PC-3 (cell line): ENCODE results near the gene MISP. TPM values are rescaled to one million over a fixed set of nuclear protein-coding genes. Genes with fewer than 3 reads are reported as not detected.

ENCODE experiments used
- ATAC-seq: fragments of 200-7000 bp; cut with Tn5 transposase; 2 replicates; pipeline ENCODE4 v1.9.1; 2020; ENCODE audit warnings: mild to moderate bottlenecking, moderate library complexity
- BruUV-seq: library from RNA; stranded (reverse); fragments of 400-500 nt; replicated peaks from 2 replicates; lab custom pipeline; 2021; lab: Mats Ljungman, UMichigan
- CTCF ChIA-PET: fragments of 300-600 bp; sonication (Branson Sonifier 250); formaldehyde crosslinking; loops from one replicate; lab custom pipeline; 2022; ENCODE audit warnings: antibody characterized with exemption; lab: Charles Lee
- POLR2A ChIA-PET: fragments of 300-600 bp; sonication (Branson Sonifier 250); formaldehyde crosslinking; loops from one replicate; lab custom pipeline; 2022; ENCODE audit warnings: antibody characterized with exemption; ENCODE audit not compliant: unreplicated experiment; lab: Charles Lee
- DNase-seq: peaks from one replicate; pipeline ENCODE4 v3.0.0-alpha.2; 2015
- H2AFZ ChIP-seq: fragments of 300-600 bp; sonication (generic); 2 replicates; pipeline ENCODE4 v1.6.0; 2016; ENCODE audit warnings: antibody characterized with exemption, low read length
- H3F3A ChIP-seq: fragments of 300-600 bp; sonication (generic); one replicate; pipeline ENCODE4 v1.6.0; 2017; ENCODE audit warnings: antibody characterized with exemption, low read length, control low read depth, mild to moderate bottlenecking; ENCODE audit not compliant: unreplicated experiment
- H3K27ac ChIP-seq: fragments of 300-600 bp; sonication (generic); 2 replicates; pipeline ENCODE4 v1.5.1; 2016; ENCODE audit warnings: mild to moderate bottlenecking, low read length
- H3K27me3 ChIP-seq: fragments of 300-600 bp; sonication (generic); 2 replicates; pipeline ENCODE4 v1.6.1; 2016; ENCODE audit warnings: low read length, mixed read lengths
- H3K36me3 ChIP-seq: fragments of 300-600 bp; sonication (generic); 2 replicates; pipeline ENCODE4 v1.6.1; 2016; ENCODE audit warnings: low read depth, mixed run types, low read length, mixed read lengths
- H3K4me1 ChIP-seq: fragments of 300-600 bp; sonication (generic); 2 replicates; pipeline ENCODE4 v1.5.1; 2016; ENCODE audit warnings: low read length; ENCODE audit not compliant: insufficient read depth
- H3K4me2 ChIP-seq: fragments of 300-600 bp; sonication (generic); 2 replicates; pipeline ENCODE4 v1.6.0; 2016; ENCODE audit warnings: low read length
- H3K4me3 ChIP-seq: fragments of 300-600 bp; sonication (generic); 2 replicates; pipeline ENCODE4 v1.5.1; 2016; ENCODE audit warnings: mild to moderate bottlenecking, low read length, mixed read lengths
- H3K79me2 ChIP-seq: fragments of 300-600 bp; sonication (generic); 2 replicates; pipeline ENCODE4 v1.6.1; 2017; ENCODE audit warnings: low read length, mixed read lengths
- H3K9ac ChIP-seq: fragments of 300-600 bp; sonication (generic); 2 replicates; pipeline ENCODE4 v1.6.0; 2016; ENCODE audit warnings: mild to moderate bottlenecking, low read length
- H3K9me2 ChIP-seq: fragments of 300-600 bp; sonication (generic); replicated peaks from 2 replicates; pipeline ENCODE4 v1.6.1; 2016; ENCODE audit warnings: mixed run types, low read length, mixed read lengths
- H3K9me3 ChIP-seq: fragments of 300-600 bp; sonication (generic); 2 replicates; pipeline ENCODE4 v1.6.1; 2016; ENCODE audit warnings: low read length, mixed read lengths
- H4K20me1 ChIP-seq: fragments of 300-600 bp; sonication (generic); 2 replicates; pipeline ENCODE4 v1.6.1; 2016; ENCODE audit warnings: low read length, mixed read lengths
- EZH2 ChIP-seq: fragments of 300-600 bp; sonication (generic); IDR thresholded peaks from one replicate; pipeline ENCODE4 v1.6.1; 2017; ENCODE audit warnings: antibody characterized with exemption, mild to moderate bottlenecking, low read length; ENCODE audit not compliant: unreplicated experiment
- EZH2phosphoT487 ChIP-seq: fragments of 300-600 bp; sonication (generic); IDR thresholded peaks from 2 replicates; pipeline ENCODE4 v1.6.1; 2018; ENCODE audit warnings: mild to moderate bottlenecking, antibody characterized with exemption, low read length, borderline replicate concordance
- intact Hi-C: fragments of 100-400 bp; cut with micrococcal nuclease; formaldehyde crosslinking; loops from 2 replicates; pipeline ENCODE4 v1.9.0; 2023
- total RNA-seq: library from RNA; depleted of rRNA; stranded (reverse); fragments of >200 nt; gene quantifications from 2 replicates; pipeline ENCODE4 v1.2.3, GENCODE V29; 2014
- TF ChIP-seq, protein P1 (sequence below): fragments of 300-600 bp; sonication (generic); conservative IDR thresholded peaks from 2 replicates; pipeline ENCODE4 v1.5.1; 2017; ENCODE audit warnings: antibody characterized with exemption, low read depth, mild to moderate bottlenecking, low read length

Gene MISP
- total RNA-seq, 1 experiment from 2014 or later, result 115 TPM

DNA sequence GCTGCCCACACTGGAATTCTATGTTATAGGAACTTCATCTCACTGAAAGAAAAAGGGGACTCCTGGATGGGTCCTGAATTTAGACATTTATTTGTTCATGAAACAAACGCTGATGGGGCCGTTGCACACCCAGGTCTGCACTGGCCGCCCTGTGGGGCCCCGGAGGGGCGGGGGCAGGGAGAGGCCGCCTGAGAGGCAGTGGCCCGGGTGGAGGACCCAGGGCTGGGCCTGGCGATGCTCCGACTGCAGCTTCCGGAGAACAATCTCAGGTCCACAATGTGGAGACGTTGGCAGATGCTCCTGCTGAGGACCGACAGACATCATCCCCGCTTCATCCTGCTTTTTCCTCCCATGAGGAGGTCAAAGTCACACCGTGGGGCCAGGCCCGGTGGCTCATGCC lies 30.0 kb downstream of the MISP start:
- Histone ChIP-seq H3K4me2 (no peak overlapping the region; the same call in 1 of the 2 replicates), H3K9me3 (no peaks in the 10 kb centered on the region), H3K4me1 (peaks cover 12% of the 10 kb centered on the region; the same call in 1 of the 2 replicates), H2AFZ (no peak overlapping the region), H3K79me2 (peaks cover 48% of the 10 kb centered on the region), H3K36me3 (no peaks in the 10 kb centered on the region), H3K9me2 (no peaks in the 10 kb centered on the region), H3F3A (no peaks in the 10 kb centered on the region), H3K4me3 (no peak overlapping the region), H4K20me1 (no peaks in the 10 kb centered on the region), H3K9ac (no peak overlapping the region), H3K27ac (no peak overlapping the region), H3K27me3 (no peaks in the 10 kb centered on the region)
- CTCF ChIA-PET, result no interaction called here
- POLR2A ChIA-PET, result no interaction called here
- no peak for ATAC-seq
- TF ChIP-seq EZH2phosphoT487 (no peak), EZH2 (no peak)
- TF ChIP-seq, protein P1, sequence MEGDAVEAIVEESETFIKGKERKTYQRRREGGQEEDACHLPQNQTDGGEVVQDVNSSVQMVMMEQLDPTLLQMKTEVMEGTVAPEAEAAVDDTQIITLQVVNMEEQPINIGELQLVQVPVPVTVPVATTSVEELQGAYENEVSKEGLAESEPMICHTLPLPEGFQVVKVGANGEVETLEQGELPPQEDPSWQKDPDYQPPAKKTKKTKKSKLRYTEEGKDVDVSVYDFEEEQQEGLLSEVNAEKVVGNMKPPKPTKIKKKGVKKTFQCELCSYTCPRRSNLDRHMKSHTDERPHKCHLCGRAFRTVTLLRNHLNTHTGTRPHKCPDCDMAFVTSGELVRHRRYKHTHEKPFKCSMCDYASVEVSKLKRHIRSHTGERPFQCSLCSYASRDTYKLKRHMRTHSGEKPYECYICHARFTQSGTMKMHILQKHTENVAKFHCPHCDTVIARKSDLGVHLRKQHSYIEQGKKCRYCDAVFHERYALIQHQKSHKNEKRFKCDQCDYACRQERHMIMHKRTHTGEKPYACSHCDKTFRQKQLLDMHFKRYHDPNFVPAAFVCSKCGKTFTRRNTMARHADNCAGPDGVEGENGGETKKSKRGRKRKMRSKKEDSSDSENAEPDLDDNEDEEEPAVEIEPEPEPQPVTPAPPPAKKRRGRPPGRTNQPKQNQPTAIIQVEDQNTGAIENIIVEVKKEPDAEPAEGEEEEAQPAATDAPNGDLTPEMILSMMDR, result no peak
- no TSS peak for BruUV-seq
- no peak for DNase-seq
- intact Hi-C loops, result no loop called here

DNA sequence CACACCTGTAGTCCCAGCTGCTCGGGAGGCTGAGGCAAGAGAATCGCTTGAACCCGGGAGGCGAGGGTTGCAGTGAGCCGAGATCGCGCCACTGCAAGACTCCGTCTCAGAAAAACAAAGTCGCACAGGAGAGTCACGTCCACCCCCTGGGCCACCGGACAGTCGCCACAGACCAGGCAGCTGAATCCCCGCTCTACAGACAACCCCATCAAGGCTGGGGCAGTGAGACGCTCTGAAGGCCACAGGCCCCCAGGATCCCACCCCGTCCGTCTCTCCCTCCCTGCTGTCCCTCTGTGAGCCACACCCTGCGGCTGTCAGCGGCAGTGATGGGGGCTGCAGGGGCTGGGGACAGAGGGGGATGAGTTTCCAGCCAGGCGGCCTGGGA lies 30.9 kb downstream of the MISP start:
- no peak for TF ChIP-seq EZH2phosphoT487
- TF ChIP-seq, protein P1, result no peak
- TF ChIP-seq EZH2, result no peak
- Histone ChIP-seq H3K27me3 (no peaks in the 10 kb centered on the region), H3K9me2 (no peaks in the 10 kb centered on the region), H3K4me2 (peak overlapping the region; percentile 93), H3K9me3 (no peaks in the 10 kb centered on the region), H3K4me3 (peak overlapping the region; percentile 75), H3K79me2 (peaks cover 52% of the 10 kb centered on the region), H3F3A (no peaks in the 10 kb centered on the region), H3K4me1 (peaks cover 12% of the 10 kb centered on the region; the same call in 1 of the 2 replicates), H3K9ac (peak overlapping the region; percentile 77), H3K27ac (peak overlapping the region; percentile 86), H3K36me3 (no peaks in the 10 kb centered on the region), H2AFZ (peak overlapping the region; percentile 67), H4K20me1 (no peaks in the 10 kb centered on the region)
- BruUV-seq, result no TSS peak
- CTCF ChIA-PET, result no interaction called here
- intact Hi-C loops, result loop anchor here (2.0 kb wide), 1 partner anchor 15 kb away; the partner anchor contains the start of gene PTBP1
- DNase-seq (no peak), ATAC-seq (no peak)
- POLR2A ChIA-PET, result no interaction called here

DNA sequence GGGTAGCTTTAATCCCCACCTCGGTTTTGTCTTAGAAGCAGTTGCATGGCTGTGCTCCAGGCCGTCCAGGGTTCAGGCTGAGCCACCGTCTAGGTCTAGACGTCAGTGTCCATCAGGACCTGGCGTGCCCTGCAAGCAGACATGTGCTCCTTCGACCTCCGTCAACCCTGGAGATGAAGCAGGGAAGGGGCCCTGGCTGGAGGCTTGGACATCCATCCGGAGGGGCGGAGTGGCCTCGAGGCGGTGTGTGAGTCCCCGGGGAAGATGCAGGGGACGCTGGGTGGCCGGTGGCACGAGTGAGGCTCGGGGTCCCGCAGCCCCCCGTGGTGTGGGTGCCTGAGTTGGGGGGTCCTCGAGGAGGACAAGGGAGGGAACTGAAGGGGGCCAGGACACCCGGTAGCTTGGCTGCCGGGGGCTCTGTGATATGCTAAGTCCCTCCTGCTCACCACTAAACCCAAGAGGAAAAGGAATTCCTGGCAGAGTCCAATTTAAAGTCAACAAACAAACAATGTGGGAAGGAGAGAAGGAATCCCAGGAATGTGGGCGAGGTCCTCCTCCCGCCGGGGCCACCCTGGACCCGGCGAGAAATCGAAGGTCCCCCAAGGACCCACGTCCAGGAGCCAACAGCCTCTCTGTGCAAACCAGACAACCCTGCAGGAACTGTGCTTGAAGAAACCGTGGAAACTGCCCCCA lies 31.4 kb downstream of the MISP start:
- TSS peak; percentile 83 for BruUV-seq
- no peaks in the 10 kb centered on the region for H3K27me3 ChIP-seq
- peaks cover 12% of the 10 kb centered on the region; the same call in 1 of the 2 replicates for H3K4me1 ChIP-seq
- ChIA-PET POLR2A (no interaction called here), CTCF (no interaction called here)
- H2AFZ ChIP-seq, result peak overlapping the region; percentile 67
- no peak for TF ChIP-seq EZH2phosphoT487
- TF ChIP-seq EZH2, result no peak
- TF ChIP-seq, protein P1, result no peak
- H3K27ac ChIP-seq, result peak overlapping the region; percentile 86
- intact Hi-C loops, result loop anchor here (2.0 kb wide), 1 partner anchor 14 kb away; the partner anchor contains the start of gene PTBP1
- H3K9me2 ChIP-seq, result no peaks in the 10 kb centered on the region
- H3K4me2 ChIP-seq, result peak overlapping the region; percentile 93
- peak overlapping the region; percentile 77 for H3K9ac ChIP-seq
- H3K9me3 ChIP-seq, result no peaks in the 10 kb centered on the region
- no peaks in the 10 kb centered on the region for H4K20me1 ChIP-seq
- peak overlapping the region; percentile 75 for H3K4me3 ChIP-seq
- H3K79me2 ChIP-seq, result peaks cover 52% of the 10 kb centered on the region
- H3F3A ChIP-seq, result no peaks in the 10 kb centered on the region
- ATAC-seq, result peak; percentile 80
- H3K36me3 ChIP-seq, result no peaks in the 10 kb centered on the region
- DNase-seq, result peak; percentile 86
